ENCODE data around the gene SPNS2. TPM values are rescaled to one million over a fixed set of nuclear protein-coding genes. Genes with fewer than 3 reads are reported as not detected.

Gene SPNS2
- polyA plus RNA-seq, 1 donor, result 7.1 TPM

DNA sequence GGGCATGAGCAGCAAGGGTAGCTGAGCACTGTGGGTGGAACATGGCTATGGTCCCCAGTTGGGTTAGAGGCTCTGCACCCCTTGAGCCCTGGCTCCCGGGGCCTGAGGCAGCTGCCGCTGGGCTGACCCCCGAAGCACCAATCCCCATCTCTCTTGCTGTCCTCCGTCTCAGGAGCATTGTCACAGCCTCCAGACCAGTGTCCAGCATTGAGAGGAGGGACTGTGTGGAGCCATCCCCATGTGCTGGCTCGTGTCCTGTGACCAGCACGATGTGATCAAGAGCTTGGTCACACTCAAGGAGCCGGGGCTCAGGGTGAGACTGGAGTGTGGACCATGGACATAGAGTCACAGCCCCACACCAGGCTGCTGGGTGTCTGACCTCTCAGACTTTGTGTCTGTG, 88.5 kb downstream of the SPNS2 start:
- no peak for DNase-seq (ENCODE audit: low read depth)

DNA sequence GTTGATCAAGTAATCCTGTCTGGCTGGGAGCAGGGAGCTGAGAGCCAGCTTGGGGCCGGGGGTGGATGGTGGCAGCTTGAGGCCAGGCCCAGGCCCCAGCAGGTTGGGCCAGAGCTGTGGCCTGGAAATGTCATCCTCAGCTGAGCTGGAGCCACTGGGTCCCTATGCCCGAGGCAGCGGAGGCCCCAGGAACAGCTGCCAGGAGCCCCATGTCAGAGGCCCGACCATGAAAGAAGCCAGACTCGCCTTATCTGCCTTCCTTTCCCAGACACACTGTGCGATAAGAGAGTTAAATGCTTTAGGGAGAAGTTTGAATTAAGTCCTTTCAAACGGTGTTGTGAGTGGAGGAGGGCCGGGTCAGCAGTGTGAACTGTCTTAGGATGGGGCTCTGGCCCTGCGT, 89.1 kb downstream of the SPNS2 start:
- DNase-seq (ENCODE audit: low read depth), result no peak

DNA sequence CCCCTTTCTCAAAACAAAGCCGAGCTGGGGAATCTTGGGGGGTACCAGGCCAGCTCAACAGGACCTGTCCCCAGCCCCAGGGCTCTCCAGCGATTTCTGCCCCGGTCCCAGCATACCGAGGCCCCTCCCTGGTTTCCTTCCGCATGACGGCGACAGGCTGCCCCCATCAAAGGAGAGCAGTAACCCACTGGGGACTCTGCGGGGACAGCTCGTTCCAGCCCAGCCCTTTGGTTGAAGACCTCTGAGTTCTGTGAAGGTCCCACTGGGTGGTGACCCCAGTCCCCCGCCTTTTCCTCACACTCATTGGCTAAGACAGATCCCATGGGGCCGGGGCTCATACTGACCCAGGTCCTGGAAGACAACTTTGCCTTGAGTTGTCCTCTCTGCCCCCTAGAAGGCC, 89.7 kb downstream of the SPNS2 start:
- DNase-seq (ENCODE audit: low read depth), result no peak

Other genes with a start within 250 kb of the SPNS2 start
- 27.6 TPM for gene ANKFY1, start 234.9 kb upstream of the SPNS2 start, polyA plus RNA-seq (ENCODE audit: insufficient read length)
- gene UBE2G1, start 132.2 kb upstream of the SPNS2 start, polyA plus RNA-seq (ENCODE audit: insufficient read length), result 79.1 TPM
- 0.61 TPM for gene SPNS3, start 64.9 kb upstream of the SPNS2 start, polyA plus RNA-seq (ENCODE audit: insufficient read length)
- gene MYBBP1A, start 56.5 kb downstream of the SPNS2 start, polyA plus RNA-seq (ENCODE audit: insufficient read length), result 28.3 TPM
- gene GGT6, start 61.7 kb downstream of the SPNS2 start, polyA plus RNA-seq (ENCODE audit: insufficient read length), result 0.18 TPM
- gene SMTNL2, start 85.6 kb downstream of the SPNS2 start, polyA plus RNA-seq (ENCODE audit: insufficient read length), result 163 TPM
- gene ALOX15, start 142.8 kb downstream of the SPNS2 start, polyA plus RNA-seq (ENCODE audit: insufficient read length), result 0.40 TPM
- 31.9 TPM for gene PELP1, start 205.3 kb downstream of the SPNS2 start, polyA plus RNA-seq (ENCODE audit: insufficient read length)
- gene ARRB2, start 211.8 kb downstream of the SPNS2 start, polyA plus RNA-seq (ENCODE audit: insufficient read length), result 22.3 TPM
- 18.0 TPM for gene MED11, start 232.5 kb downstream of the SPNS2 start, polyA plus RNA-seq (ENCODE audit: insufficient read length)
- 0.28 TPM for gene ZMYND15, start 241.0 kb downstream of the SPNS2 start, polyA plus RNA-seq (ENCODE audit: insufficient read length)
- 5.1 TPM for gene CXCL16, start 241.0 kb downstream of the SPNS2 start, polyA plus RNA-seq (ENCODE audit: insufficient read length)

All from forelimb muscle (tissue), 1 donor.